T follicular helper cell (primary cell): ENCODE results near the gene OR5K1.

Experiments used
- DNase-seq: peaks from one replicate; pipeline ENCODE4 v3.0.0-alpha.2; 2020; ENCODE audit warnings: low read depth
- total RNA-seq, 2 experiments: gene quantifications; one replicate each; lab custom pipeline; 2026; lab: John Stamatoyannopoulos, UW

Gene OR5K1
- 0 to 0.06 reads per million in 2 experiments for total RNA-seq

GRCh38 chr3:98462901-98463300, at the start of gene OR5K1:
Gene OR5K1 (plus strand): TSS chr3:98463201. CDS start chr3:98469577, 6,376 bp downstream.
- DNase-seq, result no peak

- no peak for DNase-seq
Observed at GRCh38 chr3:98432575-98432974, 30.4 kb upstream of the OR5K1 start.

DNA sequence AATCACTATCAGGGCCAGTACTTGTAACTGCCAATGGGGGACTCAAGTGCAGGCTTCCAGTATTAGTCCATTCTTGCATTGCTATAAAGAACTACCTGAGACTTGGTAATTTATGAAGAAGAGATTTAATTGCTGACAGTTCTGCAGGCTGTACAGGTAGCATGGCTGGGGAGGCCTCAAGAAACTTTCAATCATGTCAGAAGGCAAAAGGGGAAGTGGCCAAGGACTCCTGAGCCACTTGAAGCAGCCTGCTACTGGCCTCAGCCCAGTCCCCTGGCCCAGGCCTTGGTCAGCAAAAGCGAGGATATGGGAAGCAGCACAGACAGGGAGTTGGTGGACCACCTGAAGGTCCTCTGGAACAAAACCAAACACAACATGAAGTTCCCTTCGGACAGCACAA, 29.2 kb upstream of the OR5K1 start:
- no peak for DNase-seq

DNA sequence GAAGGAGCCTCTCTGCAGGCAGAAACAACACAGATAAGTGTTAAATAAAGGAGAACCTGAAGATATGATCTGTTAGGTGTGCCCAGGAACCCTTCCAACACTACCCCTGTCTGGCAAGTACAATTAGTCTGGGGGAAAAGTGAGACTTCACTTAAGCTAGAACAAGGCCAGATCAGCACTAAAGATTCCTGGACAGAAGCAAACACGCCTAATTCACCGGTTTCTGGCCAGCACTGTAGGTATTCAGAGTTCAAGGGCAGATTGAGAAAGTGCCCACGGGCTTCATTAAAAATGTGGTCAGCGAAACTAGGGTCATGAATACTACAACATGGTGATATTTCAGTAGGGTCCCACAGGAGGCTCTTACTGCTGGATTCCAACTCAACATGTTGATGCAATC, 28.6 kb upstream of the OR5K1 start:
- DNase-seq, result no peak

DNA sequence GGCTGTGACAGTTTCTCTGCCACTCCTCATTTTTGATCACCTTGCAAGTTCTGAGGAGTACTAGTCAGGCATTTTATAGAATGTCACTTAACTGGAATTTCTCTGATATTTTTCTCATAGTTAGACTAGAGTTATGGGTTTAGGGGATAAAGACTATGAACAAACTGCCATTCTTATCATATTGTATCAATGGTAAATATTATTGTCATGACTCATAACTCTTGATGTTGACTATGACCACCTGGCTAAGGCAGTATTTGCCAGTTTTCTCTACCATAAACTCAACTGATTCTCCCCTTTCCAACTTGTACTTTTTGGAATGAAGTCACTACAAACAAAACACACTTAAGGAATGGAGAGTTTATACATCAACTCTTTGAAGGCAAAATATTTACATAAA, 22.7 kb upstream of the OR5K1 start:
- DNase-seq, result no peak

- DNase-seq, result no peak
Observed at GRCh38 chr3:98445949-98446406, 17.0 kb upstream of the OR5K1 start.

DNA sequence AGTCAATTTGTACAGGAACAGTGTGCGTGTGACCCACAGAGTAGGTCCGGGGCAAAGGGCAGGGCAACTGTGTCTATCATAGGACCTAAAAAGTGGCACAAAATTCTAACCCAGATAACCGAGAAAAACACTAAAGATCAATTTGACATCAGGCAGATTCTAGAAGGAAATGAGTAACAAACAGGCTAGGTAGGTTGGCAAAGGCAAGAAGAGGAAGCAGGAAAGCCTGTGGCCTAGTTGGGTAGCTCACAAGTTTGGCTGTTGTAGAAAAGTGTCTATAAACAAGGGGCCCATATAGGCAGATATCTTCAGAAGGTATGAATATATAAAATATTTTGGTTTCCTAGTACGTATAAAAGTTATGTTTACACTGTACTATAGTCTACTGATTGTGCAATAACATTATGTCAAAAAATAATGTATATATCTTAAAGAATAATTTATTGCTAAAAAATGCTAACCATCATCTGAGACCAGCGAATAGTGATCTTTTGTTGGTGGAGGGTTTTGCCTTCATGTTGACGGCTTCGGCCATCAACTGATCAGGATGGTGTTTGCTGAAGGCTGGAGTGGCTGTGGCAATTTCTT, 13.3 kb upstream of the OR5K1 start:
- DNase-seq, result no peak

GRCh38 chr3:98450372-98450771, 12.6 kb upstream of the OR5K1 start:
- no peak for DNase-seq

GRCh38 chr3:98453827-98454226, 9.2 kb upstream of the OR5K1 start:
- no peak for DNase-seq

DNA sequence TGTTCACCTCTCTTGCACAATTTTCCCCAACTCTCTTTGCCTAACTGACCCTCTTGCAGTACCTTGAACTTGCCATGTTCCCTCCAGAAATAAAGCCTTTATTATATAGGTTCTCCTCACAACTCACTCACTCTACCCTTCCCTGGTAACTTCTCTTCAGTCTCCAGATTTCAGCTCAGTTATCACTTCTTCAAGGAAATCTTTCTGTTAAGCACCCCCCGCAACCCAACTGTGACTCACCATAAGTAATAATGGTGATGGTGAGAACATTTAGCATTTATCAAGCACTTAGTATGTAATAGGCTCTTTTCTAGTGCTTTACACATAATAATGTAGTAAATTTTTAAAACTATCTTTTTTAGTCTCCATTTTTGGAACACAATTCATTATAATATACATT, 8.1 kb upstream of the OR5K1 start:
- no peak for DNase-seq

- DNase-seq, result no peak
Observed at GRCh38 chr3:98457543-98457942, 5.5 kb upstream of the OR5K1 start.

DNA sequence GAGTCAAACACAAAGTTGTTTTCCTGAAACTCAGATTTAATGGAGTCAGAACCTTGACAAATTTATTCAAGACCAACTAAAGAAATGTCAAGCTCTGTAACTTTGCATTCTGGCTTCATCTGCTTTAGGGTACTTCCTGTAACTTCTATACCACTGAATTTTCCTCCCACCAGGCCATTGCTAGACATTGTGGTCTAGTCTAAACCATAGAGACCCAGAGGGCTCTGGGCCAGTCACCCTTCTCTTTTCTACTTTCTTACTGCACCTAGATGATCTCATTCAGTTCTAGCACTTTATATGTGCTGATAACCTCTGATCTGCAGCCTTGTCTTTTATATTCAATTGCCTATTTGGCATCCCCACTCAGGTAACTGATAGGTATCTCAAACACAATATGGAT, 2.8 kb upstream of the OR5K1 start:
- no peak for DNase-seq

DNA sequence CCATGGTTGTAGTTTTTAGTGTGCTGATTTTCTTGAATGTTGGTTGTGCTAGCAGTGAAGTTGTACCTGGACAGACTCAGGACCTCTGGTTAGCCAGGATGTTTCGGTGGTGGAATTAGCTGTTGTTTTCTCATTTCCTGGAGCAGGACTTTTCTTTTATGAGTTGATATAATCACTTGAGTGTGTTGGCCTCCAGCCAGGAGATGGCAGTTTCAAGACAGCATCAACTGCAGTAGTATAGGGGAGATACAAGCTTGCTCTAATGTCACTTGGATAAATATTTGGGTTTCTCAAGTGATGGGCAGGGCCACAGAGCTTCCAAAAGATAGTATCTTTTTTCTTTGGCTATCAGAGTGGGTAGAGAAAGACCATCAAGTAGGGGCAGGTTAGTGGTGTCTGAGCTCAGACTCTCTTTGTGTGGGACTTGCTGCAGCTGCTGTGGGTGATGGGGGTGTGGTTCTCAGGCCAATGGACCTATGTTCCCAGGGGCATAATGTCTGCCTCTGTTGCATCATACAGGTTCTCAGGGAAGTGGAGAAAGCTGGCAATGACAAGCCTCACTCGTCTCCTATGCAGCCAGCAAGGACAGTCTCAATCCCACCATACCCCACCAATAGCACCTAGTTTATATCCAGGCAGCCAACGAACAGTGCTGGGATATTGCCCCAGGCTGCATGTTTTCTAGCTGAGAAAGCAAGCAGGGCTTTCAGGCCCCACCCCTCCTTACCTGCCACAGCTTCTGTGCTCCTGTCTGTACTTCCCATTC, 19.9 kb downstream of the OR5K1 start:
- DNase-seq, result no peak

GRCh38 chr3:98483626-98484025, 20.6 kb downstream of the OR5K1 start:
- no peak for DNase-seq

DNA sequence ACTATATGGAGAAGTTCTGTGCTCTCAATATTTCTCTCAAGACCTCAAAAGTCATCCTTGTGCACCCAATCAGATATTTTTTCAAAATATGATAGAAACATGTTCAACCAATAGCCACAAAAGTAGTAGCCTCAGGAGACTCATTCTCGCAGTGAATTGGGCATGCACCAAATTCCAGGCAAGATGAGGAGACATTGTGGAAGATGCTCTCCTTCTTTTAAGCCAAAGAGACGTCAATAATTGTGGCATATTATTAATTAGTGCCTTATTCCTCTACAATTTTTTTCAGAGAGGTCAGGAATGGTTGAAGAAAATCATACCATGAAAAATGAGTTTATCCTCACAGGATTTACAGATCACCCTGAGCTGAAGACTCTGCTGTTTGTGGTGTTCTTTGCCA, 34.4 kb downstream of the OR5K1 start, which contains the start of gene OR5K2:
TSS of gene OR5K2 (plus strand) at position 301 of the 400 bp plus-strand sequence. CDS start at position 301, 0 bp downstream.
- no peak for DNase-seq

GRCh38 chr3:98500019-98500418, 37.0 kb downstream of the OR5K1 start:
- no peak for DNase-seq

- no peak for DNase-seq
Observed at GRCh38 chr3:98501270-98501669, 38.3 kb downstream of the OR5K1 start.

- no peak for DNase-seq
Observed at GRCh38 chr3:98501863-98502576, 39.0 kb downstream of the OR5K1 start.

DNA sequence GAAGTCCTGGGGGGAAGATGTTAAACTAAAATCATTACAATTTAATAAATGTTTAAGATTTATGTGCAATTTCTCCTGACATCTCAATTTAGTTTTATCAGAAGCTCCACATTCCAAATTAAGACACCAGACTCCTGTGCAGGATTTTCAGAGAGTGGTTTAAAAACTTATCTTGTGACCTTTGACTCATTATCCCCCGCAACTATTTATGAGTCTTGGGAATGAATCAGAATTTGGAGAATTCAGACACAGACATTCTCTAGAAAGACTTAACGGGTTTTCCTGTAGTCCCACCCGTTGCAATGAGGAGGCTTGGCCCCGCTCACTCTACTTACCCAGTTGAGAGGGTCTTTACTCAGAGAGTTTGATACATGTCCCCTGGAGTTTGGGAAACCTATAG, 41.5 kb downstream of the OR5K1 start:
- no peak for DNase-seq

DNA sequence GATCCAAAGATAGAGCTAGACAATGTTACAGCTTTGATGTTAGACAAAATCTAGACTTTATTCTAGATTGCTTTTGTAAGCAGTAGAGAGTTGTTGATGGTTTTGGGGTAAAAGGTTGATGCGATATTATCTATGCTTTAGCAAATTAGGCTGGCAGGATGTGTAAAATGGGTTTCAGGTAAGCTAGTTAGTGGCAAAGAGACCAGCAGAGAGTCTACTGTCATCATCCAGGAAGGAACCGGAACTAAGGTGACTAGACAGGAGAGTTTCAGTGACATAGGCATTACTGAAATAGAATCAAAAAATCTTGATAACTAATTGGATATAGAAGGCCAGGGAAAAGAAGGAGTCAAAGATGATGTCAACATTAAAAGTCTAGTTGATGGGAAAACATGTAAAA, 45.6 kb downstream of the OR5K1 start:
- no peak for DNase-seq

- no peak for DNase-seq
Observed at GRCh38 chr3:98512576-98512975, 49.6 kb downstream of the OR5K1 start.

DNA sequence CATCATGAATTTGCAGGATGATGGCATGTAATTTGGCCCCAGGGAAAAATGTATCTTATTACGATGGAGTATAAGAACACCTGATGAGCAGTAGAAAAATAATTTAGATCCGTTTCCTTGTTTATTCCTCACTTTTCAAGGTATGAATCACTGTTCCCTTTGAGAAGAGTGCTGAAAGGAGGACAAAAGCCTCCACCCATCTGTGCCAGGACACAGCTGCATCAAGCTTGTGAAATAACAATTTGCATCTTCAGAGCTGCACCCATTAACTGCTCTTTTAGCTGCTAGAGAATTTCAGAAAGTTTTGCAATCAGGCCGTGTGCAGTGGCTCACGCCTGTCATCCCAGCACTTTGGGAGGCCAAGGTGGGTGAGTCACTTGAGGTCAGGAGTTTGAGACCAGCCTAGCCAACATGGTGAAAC, 50.1 kb downstream of the OR5K1 start:
- DNase-seq, result no peak

- DNase-seq, result no peak
Observed at GRCh38 chr3:98513736-98514135, 50.7 kb downstream of the OR5K1 start.
